Motor neuron (in vitro differentiated cells): ENCODE results near the gene ZNF502. TPM values are rescaled to one million over a fixed set of nuclear protein-coding genes. Genes with fewer than 3 reads are reported as not detected.
"Not testable (repeated sequence)": the region's sequence is repeated elsewhere in the genome, so short reads cannot be mapped to it uniquely, and the experiment has no call there.

Source experiments
- ATAC-seq, 8 experiments: fragments of 200-7000 bp; cut with Tn5 transposase; replicated peaks in 6 of 8; 2 replicates each; pipeline ENCODE4 v1.8.0; 2021; ENCODE audit warnings: mild to moderate bottlenecking in 8 of 8, moderate library complexity in 8 of 8
- H3K27ac ChIP-seq, 2 donors: fragments of 250-450 bp; sonication (Bioruptor Pico); 2 replicates each; pipeline ENCODE4 v1.9.0; 2021; ENCODE audit warnings: antibody characterized with exemption in 2 of 2, mild to moderate bottlenecking in 2 of 2, moderate library complexity in 1 of 2
- H3K4me1 ChIP-seq, 2 donors: fragments of 250-450 bp; sonication (Bioruptor Pico); replicated peaks in 1 of 2; 2 replicates each; pipeline ENCODE4 v1.6.1; 2021; ENCODE audit warnings: antibody characterized with exemption in 2 of 2, mild to moderate bottlenecking in 2 of 2, moderate library complexity in 1 of 2
- H3K4me3 ChIP-seq, 5 donors: fragments of 250-450 bp; sonication (Bioruptor Pico); 2 replicates each; pipeline ENCODE4 v1.9.0; 2021; ENCODE audit warnings: antibody characterized with exemption in 5 of 5, mild to moderate bottlenecking in 5 of 5, moderate library complexity in 4 of 5
- WGBS, 10 experiments: fragments of 450-650 bp; shearing (Covaris generic); methylation state at CpG; one replicate each; pipeline ENCODE4 v1.0.0; 2022; 5-methylcytosine and 5-hydroxymethylcytosine counted together
- in situ Hi-C, 9 experiments: fragments of 400-800 bp; cut with MboI; loops; one replicate each; pipeline ENCODE4 v1.15.0; 2021; ENCODE audit warnings: low sequenced_read_pairs in 9 of 9, low pct_unique_long_range_greater_than_20kb in 2 of 9; ENCODE audit not compliant: unreplicated experiment in 9 of 9
- total RNA-seq, 8 experiments: library from RNA; unstranded; fragments of 300-600 nt; gene quantifications; 2 replicates each; pipeline versions ENCODE4 v1.2.3 to v1.2.4, GENCODE V29; 2022

The ZNF502 gene
- total RNA-seq = 1 to 10 TPM in 6 of 8 experiments, under 1 TPM in 2; 0.11 to 9.1 (median 3.0) TPM

- 0 to 100% (median 69%) methylated on average over 1 to 14 of the region's 36 CpGs; no CpG with 5 or more reads in 2 of the 10 experiments for WGBS, 10 experiments
Measured at GRCh38 chr3:44712455-44713075, at the start of gene ZNF502. Gene ZNF502, plus strand, starts transcription at chr3:44712660. Its CDS starts 7,602 bp downstream, at chr3:44720262.

GRCh38 chr3:44665173-44665572 is 47.3 kb upstream of the ZNF502 start:
- Histone ChIP-seq H3K4me1 (no peaks in the 10 kb centered on the region), H3K4me3 (no peak overlapping the region), H3K27ac (no peak overlapping the region)
- in situ Hi-C loops = no loop called here
- ATAC-seq = no peak
- 90 to 100% (median 97%) methylated on average over 2 to 3 of the region's 3 CpGs for WGBS, 10 experiments

More at GRCh38 chr3:44712455-44713075, at the start of gene ZNF502:
- Histone ChIP-seq H3K27ac (peak within 1 kb of the TSS in 1 of 2 donors; percentile 43), H3K4me3 (peak within 1 kb of the TSS; percentile 20 to 66 (median 37)), H3K4me1 (no peaks in the 10 kb centered on the region)
- peak; percentile 51 to 99 (median 98) for ATAC-seq
- in situ Hi-C loops = no loop called here

- H3K4me3 ChIP-seq = no peak overlapping the region
- 63 to 100% (median 100%) methylated on average over 1 to 4 of the region's 4 CpGs; no CpG with 5 or more reads in 1 of the 10 experiments for WGBS, 10 experiments
- no peak for ATAC-seq
- H3K27ac ChIP-seq = no peak overlapping the region
- in situ Hi-C loops = no loop called here
- no peaks in the 10 kb centered on the region for H3K4me1 ChIP-seq
Measured at GRCh38 chr3:44666346-44666745, 46.1 kb upstream of the ZNF502 start.

GRCh38 chr3:44669760-44670159 is 42.7 kb upstream of the ZNF502 start:
- Histone ChIP-seq H3K4me3 (no peak overlapping the region), H3K4me1 (no peaks in the 10 kb centered on the region), H3K27ac (no peak overlapping the region)
- no peak for ATAC-seq
- WGBS, 10 experiments = 80% methylated on average over 1 of the region's 6 CpGs; no CpG with 5 or more reads in 9 of the 10 experiments
- in situ Hi-C loops = no loop called here

GRCh38 chr3:44673466-44673865 is 39.0 kb upstream of the ZNF502 start:
- H3K27ac ChIP-seq, H3K4me3 ChIP-seq, ATAC-seq, in situ Hi-C loops, H3K4me1 ChIP-seq: not testable (repeated sequence)
- 86 to 100% (median 94%) methylated on average over 1 to 4 of the region's 8 CpGs; no CpG with 5 or more reads in 7 of the 10 experiments for WGBS, 10 experiments

GRCh38 chr3:44674211-44674610 is 38.2 kb upstream of the ZNF502 start:
- ATAC-seq = peak in 1 of 8 experiments; percentile 21
- Histone ChIP-seq H3K27ac (no peak overlapping the region), H3K4me1 (no peaks in the 10 kb centered on the region), H3K4me3 (no peak overlapping the region)
- 0 to 86% (median 56%) methylated on average over 1 to 2 of the region's 2 CpGs; no CpG with 5 or more reads in 1 of the 10 experiments for WGBS, 10 experiments
- in situ Hi-C loops = no loop called here

GRCh38 chr3:44678480-44679116 is 33.9 kb upstream of the ZNF502 start:
- H3K27ac ChIP-seq = no peak overlapping the region
- no peak for ATAC-seq
- no peak overlapping the region for H3K4me3 ChIP-seq
- in situ Hi-C loops = no loop called here
- H3K4me1 ChIP-seq = no peaks in the 10 kb centered on the region
- 33 to 83% (median 67%) methylated on average over 1 to 4 of the region's 5 CpGs; no CpG with 5 or more reads in 1 of the 10 experiments for WGBS, 10 experiments

GRCh38 chr3:44680921-44681455 is 31.5 kb upstream of the ZNF502 start:
- in situ Hi-C loops = no loop called here
- no peak overlapping the region for H3K4me3 ChIP-seq

GRCh38 chr3:44682182-44682896 is 30.1 kb upstream of the ZNF502 start:
- in situ Hi-C loops = no loop called here
- ATAC-seq = no peak
- H3K27ac ChIP-seq = no peak overlapping the region
- no peak overlapping the region for H3K4me3 ChIP-seq
- H3K4me1 ChIP-seq = peaks cover 0 to 3% of the 10 kb centered on the region in 2 donors
- WGBS, 10 experiments = 23 to 100% (median 83%) methylated on average over 1 to 2 of the region's 2 CpGs; no CpG with 5 or more reads in 3 of the 10 experiments

More at GRCh38 chr3:44680921-44681455, 31.5 kb upstream of the ZNF502 start:
- Histone ChIP-seq H3K4me1 (peaks cover 0 to 3% of the 10 kb centered on the region in 2 donors), H3K27ac (no peak overlapping the region)
- 60 to 100% (median 88%) methylated on average over 1 to 4 of the region's 4 CpGs; no CpG with 5 or more reads in 4 of the 10 experiments for WGBS, 10 experiments
- ATAC-seq = no peak

GRCh38 chr3:44685128-44685800 is 27.2 kb upstream of the ZNF502 start:
- peak; percentile 91 to 99 (median 98) for ATAC-seq
- H3K4me1 ChIP-seq = peaks cover 0 to 3% of the 10 kb centered on the region in 2 donors
- H3K27ac ChIP-seq = peak overlapping the region in 1 of 2 donors; percentile 61
- 8 to 61% (median 9%) methylated on average over 2 to 14 of the region's 48 CpGs; no CpG with 5 or more reads in 3 of the 10 experiments for WGBS, 10 experiments
- H3K4me3 ChIP-seq = peak overlapping the region; percentile 47 to 97 (median 83)
- in situ Hi-C loops = no loop called here

GRCh38 chr3:44687898-44688297 is 24.6 kb upstream of the ZNF502 start:
- Histone ChIP-seq H3K4me3 (no peak overlapping the region), H3K27ac (no peak overlapping the region), H3K4me1 (peaks cover 0 to 3% of the 10 kb centered on the region in 2 donors)
- in situ Hi-C loops = no loop called here
- no peak for ATAC-seq
- WGBS, 10 experiments = 0 to 40% (median 10%) methylated on average over 1 of the region's 1 CpG; no CpG with 5 or more reads in 6 of the 10 experiments
